ENCODE measurements around the gene MSLN.
A peak's percentile ranks its signal among the peaks of the same experiment; 100 is the strongest.
"Not testable (repeated sequence)": the region's sequence is repeated elsewhere in the genome, so short reads cannot be mapped to it uniquely, and the experiment has no call there.

Gene MSLN

GRCh38 chr16:760545-761343 lies at the start of gene MSLN:
MSLN (plus strand) TSS chr16:760734; CDS start chr16:762681, 1,947 bp downstream.
- no peak for DNase-seq (ENCODE audit: low read depth)

- DNase-seq (ENCODE audit: low read depth), result no peak
Observed at GRCh38 chr16:711084-711483, 49.5 kb upstream of the MSLN start.

GRCh38 chr16:711548-712320 lies 48.8 kb upstream of the MSLN start:
- DNase-seq (ENCODE audit: low read depth), result peak; percentile 69

DNA sequence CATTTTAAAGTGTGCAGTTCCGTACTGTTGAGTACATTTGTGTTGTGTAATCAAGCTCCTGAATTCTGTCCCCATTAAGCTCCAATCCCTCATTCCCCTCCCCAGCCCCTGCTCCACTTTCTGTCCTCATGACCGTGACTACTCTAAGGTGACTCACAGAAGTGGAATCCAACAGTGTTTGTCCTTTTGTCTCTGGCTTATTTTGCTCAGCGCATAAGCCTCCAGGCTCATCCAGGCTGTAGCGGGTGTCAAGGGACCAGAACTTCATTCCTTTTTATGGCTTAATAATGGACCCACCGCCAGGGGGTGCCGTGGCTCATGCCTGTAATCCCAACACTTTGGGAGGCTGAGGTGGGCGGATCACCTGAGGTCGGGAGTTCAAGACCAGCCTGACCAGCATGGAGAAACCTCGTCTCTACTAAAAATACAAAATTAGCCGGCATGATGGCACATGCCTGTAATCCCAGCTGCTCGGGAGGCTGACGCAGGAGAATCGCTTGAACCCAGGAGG lies 47.7 kb upstream of the MSLN start:
- not testable (repeated sequence) for DNase-seq (ENCODE audit: low read depth)

- DNase-seq (ENCODE audit: low read depth), result no peak
Observed at GRCh38 chr16:714079-714478, 46.5 kb upstream of the MSLN start.

DNA sequence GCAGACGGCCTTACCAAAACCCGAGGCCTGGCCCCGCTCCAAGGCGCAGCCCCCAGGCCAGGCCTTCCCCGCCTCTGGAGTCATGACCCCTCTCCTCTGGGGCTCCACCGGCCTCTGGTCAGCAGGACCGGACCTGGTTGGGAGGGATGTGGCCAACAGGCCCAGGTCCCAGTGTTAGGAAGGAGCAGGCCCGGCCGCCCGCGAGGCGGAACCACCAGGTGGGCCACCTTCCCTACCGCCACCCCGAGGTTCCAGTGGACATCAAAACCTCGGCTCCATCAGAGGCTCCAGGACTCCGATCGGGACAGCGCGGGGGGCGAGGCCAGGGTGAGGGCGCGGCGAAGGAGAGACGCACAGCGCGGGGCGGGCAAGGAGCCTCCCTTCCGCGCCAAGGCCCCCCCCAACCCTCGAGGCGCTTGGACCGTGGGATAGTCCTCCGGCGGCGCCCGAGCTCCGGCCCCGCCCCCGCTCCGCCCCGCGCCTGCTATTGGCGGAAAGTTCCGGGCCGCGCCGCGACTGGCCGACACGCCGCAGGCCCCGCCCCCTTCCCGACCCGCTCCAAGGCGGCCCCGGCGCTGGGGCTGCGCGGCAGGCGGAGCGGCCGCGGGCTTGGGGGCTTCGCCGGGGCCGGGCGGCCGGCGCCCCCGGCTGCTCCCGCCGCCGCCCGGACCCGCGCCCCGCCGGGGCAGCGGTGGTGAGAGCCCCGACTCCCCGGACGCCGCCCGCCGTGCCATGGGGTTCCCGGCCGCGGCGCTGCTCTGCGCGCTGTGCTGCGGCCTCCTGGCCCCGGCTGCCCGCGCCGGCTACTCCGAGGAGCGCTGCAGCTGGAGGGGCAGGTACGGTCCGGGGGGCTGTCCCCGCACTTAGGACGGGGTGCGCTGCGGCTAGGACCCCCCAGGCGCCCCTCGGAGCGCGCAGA lies 45.7 kb upstream of the MSLN start, which contains the start of gene METRN:
Gene METRN, plus strand, starts transcription at position 561 of the 919 bp plus-strand sequence. Its CDS starts 172 bp downstream, at position 733.
- DNase-seq (ENCODE audit: low read depth), result peak; percentile 83

DNA sequence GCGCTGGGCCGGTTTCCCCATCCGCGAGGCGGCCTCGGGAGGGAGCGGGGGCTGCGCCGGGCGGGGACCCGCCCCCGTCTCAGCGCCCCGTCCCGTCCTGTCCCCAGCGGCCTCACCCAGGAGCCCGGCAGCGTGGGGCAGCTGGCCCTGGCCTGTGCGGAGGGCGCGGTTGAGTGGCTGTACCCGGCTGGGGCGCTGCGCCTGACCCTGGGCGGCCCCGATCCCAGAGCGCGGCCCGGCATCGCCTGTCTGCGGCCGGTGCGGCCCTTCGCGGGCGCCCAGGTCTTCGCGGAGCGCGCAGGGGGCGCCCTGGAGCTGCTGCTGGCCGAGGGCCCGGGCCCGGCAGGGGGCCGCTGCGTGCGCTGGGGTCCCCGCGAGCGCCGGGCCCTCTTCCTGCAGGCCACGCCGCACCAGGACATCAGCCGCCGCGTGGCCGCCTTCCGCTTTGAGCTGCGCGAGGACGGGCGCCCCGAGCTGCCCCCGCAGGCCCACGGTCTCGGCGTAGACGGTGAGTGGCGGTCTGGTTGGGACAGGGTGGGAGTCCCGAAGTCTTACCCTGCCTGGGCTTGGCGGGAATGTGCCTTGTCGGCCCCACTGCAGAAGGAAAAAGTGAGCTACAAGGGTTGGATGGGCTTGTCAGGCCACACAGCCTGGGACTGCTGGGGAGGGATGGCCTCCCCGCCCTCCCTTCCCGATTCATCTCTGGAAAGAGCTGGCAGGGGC lies 44.9 kb upstream of the MSLN start:
- DNase-seq (ENCODE audit: low read depth), result no peak

GRCh38 chr16:716200-716568 lies 44.4 kb upstream of the MSLN start:
- DNase-seq (ENCODE audit: low read depth), result no peak

DNA sequence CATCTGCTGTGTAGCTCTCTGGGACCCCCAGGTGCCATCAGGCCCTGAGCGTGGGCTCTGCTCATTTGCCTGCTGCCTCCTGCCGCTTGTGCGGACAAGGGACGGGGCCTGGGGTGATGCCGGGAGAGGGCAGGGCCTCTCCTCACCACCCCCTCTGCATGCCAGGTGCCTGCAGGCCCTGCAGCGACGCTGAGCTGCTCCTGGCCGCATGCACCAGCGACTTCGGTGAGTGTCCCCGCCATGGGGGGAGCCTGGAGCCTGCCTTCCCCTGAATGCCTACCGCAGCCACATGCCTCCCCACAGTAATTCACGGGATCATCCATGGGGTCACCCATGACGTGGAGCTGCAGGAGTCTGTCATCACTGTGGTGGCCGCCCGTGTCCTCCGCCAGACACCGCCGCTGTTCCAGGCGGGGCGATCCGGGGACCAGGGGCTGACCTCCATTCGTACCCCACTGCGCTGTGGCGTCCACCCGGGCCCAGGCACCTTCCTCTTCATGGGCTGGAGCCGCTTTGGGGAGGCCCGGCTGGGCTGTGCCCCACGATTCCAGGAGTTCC lies 43.7 kb upstream of the MSLN start:
- DNase-seq (ENCODE audit: low read depth), result no peak

GRCh38 chr16:717450-718245 lies 42.9 kb upstream of the MSLN start:
- no peak for DNase-seq (ENCODE audit: low read depth)

DNA sequence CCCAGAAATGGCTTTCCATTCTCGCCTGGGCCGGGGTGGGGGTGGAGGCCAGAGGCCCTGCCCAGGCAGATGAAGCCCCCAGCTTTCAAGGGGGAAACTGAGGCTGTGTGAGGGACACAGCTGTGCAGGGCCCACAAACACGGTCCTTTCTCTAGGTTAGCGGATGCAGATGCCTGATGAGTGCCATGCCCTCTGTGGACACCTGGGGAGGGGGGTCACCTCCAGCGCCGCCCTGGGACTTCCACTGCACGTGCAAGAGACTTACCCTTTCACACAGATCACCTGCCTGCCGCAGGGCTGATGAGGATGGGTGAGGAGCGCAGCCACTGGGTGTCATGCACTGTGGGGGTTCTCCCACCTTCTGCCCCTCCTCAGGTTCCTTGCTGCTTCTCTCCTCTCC lies 42.1 kb upstream of the MSLN start:
- DNase-seq (ENCODE audit: low read depth), result no peak

DNA sequence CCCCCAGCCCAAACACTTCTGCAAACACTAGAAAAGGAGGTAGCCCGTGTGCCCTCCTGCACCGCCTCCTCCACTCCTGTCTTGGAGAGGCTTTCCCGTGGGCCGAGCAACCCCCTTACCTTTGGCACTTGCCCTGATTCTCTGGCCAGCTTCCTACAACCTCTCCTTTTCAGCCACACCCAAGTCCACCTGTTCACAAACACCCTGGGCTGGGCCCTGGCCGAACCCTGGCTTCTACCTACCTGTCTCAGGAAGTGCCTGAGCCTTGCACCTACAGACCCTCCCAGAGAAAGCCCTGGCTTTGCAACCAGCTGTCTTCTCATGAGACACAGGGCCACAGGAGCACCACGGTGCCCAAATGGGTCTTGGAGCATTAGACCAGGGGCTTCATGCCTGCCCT lies 41.6 kb upstream of the MSLN start:
- no peak for DNase-seq (ENCODE audit: low read depth)

DNA sequence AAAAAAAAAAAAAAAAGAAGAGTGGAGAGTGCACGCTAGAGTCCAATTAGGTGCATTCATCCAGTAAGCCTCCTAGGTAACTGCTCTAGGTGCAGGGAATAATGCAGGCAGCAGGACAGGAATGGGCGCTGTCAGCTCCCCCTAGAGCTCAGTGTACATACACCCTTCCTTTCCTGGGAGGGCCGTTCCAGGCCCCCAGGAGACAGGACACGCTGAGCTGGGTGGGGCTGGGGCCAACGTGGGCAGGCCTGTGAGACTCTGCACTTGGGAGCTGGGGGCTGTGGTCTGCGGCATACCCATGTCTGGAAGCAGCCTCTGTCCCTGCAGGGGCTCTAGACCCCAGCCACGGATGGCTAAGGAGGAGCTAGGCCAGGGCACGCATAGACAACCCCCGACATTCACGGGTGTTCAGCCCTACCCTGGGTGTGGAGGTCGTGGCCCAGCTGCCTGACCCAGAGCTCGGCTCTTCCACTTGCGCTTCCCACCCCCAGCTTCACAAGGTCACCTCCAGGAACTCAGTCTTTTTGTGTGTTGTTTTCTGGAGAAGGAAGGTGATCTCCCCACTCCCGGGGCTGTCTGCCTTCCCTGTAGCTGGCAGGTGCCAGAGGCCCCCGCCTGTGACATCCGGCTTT lies 40.6 kb upstream of the MSLN start:
- no peak for DNase-seq (ENCODE audit: low read depth)

- DNase-seq (ENCODE audit: low read depth), result no peak
Observed at GRCh38 chr16:720447-720989, 40.0 kb upstream of the MSLN start.

- DNase-seq (ENCODE audit: low read depth), result peak; percentile 61
Observed at GRCh38 chr16:720990-721764, 39.4 kb upstream of the MSLN start, which contains the start of gene ANTKMT. ANTKMT (plus strand) TSS chr16:721146; CDS start chr16:721275, 129 bp downstream.

- no peak for DNase-seq (ENCODE audit: low read depth)
Observed at GRCh38 chr16:721765-722540, 38.6 kb upstream of the MSLN start.

GRCh38 chr16:722835-723633 lies 37.5 kb upstream of the MSLN start:
- DNase-seq (ENCODE audit: low read depth), result no peak
